HFF-Myc (cell line): Measurements from ENCODE around the gene RAVER2.
"Not testable (repeated sequence)": the region's sequence is repeated elsewhere in the genome, so short reads cannot be mapped to it uniquely, and the experiment has no call there.

Experiments
- DNase-seq: peaks from one replicate; pipeline ENCODE4 v3.0.0-alpha.2; 2011; ENCODE audit warnings: low read depth; ENCODE audit errors: extremely low read depth
- H3K4me3 ChIP-seq: replicated peaks from 2 replicates; pipeline ENCODE4 v1.5.1; 2011; ENCODE audit warnings: low read depth, mild to moderate bottlenecking, control low read depth, low read length
- TF ChIP-seq, protein P1 (sequence below): IDR thresholded peaks from 2 replicates; pipeline ENCODE4 v1.5.1; 2012; ENCODE audit warnings: mild to moderate bottlenecking, low read depth, low read length, control low read depth; ENCODE audit errors: missing control alignments

RAVER2 gene

GRCh38 chr1:64769971-64770370, 25.1 kb downstream of the RAVER2 start:
- TF ChIP-seq, protein P1, sequence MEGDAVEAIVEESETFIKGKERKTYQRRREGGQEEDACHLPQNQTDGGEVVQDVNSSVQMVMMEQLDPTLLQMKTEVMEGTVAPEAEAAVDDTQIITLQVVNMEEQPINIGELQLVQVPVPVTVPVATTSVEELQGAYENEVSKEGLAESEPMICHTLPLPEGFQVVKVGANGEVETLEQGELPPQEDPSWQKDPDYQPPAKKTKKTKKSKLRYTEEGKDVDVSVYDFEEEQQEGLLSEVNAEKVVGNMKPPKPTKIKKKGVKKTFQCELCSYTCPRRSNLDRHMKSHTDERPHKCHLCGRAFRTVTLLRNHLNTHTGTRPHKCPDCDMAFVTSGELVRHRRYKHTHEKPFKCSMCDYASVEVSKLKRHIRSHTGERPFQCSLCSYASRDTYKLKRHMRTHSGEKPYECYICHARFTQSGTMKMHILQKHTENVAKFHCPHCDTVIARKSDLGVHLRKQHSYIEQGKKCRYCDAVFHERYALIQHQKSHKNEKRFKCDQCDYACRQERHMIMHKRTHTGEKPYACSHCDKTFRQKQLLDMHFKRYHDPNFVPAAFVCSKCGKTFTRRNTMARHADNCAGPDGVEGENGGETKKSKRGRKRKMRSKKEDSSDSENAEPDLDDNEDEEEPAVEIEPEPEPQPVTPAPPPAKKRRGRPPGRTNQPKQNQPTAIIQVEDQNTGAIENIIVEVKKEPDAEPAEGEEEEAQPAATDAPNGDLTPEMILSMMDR = no peak
- no peak overlapping the region for H3K4me3 ChIP-seq
- no peak for DNase-seq

DNA sequence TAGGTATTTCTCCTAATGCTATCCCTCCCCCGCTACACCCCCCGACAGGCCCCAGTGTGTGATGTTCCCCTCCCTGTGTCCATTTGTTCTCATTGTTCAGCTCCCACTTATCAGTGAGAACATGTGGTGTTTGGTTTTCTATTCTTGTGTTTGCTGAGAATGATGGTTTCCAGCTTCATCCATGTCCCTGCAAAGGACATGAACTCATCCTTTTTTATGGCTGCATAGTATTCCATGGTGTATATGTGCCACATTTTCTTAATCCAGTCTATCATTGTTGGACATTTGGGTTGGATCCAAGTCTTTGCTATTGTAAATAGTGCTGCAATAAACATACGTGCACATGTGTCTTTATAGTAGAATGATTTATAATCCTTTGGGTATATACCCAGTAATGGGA, 28.4 kb downstream of the RAVER2 start:
- DNase-seq, H3K4me3 ChIP-seq: not testable (repeated sequence)

DNA sequence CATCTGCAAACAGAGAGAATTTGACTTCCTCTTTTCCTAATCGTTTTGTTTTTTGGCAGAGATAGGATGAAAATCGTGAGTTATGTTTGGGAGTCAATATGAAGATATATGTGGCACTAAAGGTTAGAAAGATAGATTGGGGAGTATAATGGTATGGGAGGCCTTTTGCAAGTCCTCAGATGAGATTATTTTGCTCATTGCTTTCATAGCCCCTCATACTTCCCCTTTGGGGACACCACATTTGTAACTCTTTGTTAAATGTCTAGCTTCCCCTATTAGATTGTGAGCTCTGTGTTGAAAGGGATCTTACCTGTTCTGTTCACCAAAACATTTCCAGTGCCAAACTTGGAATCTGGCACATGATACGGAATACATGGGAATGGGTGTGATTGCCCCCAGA, 30.2 kb downstream of the RAVER2 start:
- no peak for DNase-seq
- H3K4me3 ChIP-seq = no peak overlapping the region
- TF ChIP-seq, protein P1 = no peak

DNA sequence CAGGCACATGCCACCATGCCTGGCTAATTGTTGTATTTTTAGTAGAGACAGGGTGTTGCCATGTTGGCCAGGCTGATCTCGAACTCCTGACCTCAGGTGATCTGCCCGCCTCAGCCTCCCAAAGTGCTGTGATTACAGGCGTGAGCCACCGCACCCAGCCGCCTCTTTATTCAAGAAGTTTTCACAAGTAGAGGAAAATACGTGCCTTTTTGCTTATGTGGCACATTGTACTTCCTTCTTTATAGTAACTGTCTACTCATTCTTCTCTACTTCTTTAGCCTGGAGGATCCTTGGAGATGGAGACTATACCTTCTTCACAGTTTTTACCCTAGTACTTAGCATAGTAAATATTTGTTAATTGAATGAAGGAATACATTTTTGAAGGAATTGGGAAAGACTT, 37.2 kb downstream of the RAVER2 start:
- H3K4me3 ChIP-seq, DNase-seq: not testable (repeated sequence)

DNA sequence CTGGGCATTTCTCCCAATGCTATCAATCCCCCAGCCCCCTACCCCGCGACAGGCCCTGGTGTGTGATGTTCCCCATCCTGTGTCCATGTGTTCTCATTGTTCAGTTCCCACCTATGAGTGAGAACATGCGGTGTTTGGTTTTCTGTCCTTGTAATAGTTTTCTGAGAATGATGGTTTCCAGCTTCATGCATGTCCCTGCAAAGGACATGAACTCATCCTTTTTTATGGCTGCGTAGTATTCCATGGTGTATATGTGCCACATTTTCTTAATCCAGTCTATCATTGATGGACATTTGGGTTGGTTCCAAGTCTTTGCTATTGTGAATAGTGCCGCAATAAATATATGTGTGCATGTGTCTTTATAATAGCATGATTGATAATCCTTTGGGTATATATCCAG, 38.0 kb downstream of the RAVER2 start:
- not testable (repeated sequence) for DNase-seq, H3K4me3 ChIP-seq

DNA sequence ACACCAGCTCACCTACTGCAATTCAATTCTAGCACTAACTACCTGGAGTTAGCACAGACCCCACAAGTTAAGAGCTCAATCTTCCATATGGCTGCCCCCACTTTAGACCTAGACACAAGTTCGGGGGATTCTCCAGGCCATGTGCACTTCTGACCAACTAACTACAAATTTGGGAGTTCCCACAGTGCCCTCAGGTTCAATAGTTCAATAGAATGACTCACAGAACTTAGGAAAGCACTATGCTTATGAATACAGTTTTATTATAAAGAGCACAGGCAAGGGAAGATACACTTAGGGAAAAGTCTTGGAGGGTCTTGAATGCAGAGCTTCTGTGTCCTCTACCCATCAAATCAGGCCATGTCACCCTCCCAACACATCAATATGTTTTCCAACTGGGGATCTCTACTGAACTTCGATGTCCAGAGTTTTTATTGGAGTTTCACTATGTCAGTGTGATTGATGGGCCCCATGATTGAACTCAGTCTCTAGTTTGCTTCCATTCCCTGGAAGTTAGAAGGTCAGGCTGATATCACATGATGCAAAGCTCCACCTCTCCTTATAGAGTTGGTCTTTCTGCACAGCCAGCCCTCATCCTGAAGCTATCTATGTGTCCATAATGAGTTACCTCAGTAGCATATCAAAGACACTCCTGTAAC, 46.1 kb downstream of the RAVER2 start:
- DNase-seq = no peak
- TF ChIP-seq, protein P1 = no peak
- no peak overlapping the region for H3K4me3 ChIP-seq

GRCh38 chr1:64798872-64799271, 54.0 kb downstream of the RAVER2 start:
- no peak overlapping the region for H3K4me3 ChIP-seq
- DNase-seq = no peak
- TF ChIP-seq, protein P1 = no peak

- H3K4me3 ChIP-seq = no peak overlapping the region
- DNase-seq = no peak
- TF ChIP-seq, protein P1 = no peak
These were observed 57.1 kb downstream of the RAVER2 start for GRCh38 chr1:64801851-64802523.
